HUDEP-2 (cell line): Measurements from ENCODE around the gene FAM98A.
A peak's percentile ranks its signal among the peaks of the same experiment; 100 is the strongest.

ENCODE experiments used
- DNase-seq, 76 experiments: peaks; one replicate each; lab custom pipeline; 2025; ENCODE audit not compliant: unreplicated experiment in 76 of 76; lab: John Stamatoyannopoulos, UW

FAM98A gene

GRCh38 chr2:33598561-33599174 lies 431 bp downstream of the FAM98A start:
- peak in 38 of 76 experiments; percentile 1 to 42 (median 21) for DNase-seq

- DNase-seq, result no peak
Measured at GRCh38 chr2:33597026-33597425, 2.1 kb downstream of the FAM98A start.

GRCh38 chr2:33595385-33595784 lies 3.7 kb downstream of the FAM98A start:
- DNase-seq, result no peak

- no peak for DNase-seq
Measured at GRCh38 chr2:33589444-33589843, 9.7 kb downstream of the FAM98A start.

- DNase-seq, result no peak
Measured at GRCh38 chr2:33588232-33588631, 10.9 kb downstream of the FAM98A start.

- DNase-seq, result no peak
Measured at GRCh38 chr2:33586766-33587165, 12.3 kb downstream of the FAM98A start.

GRCh38 chr2:33583194-33583938 lies 15.7 kb downstream of the FAM98A start:
- DNase-seq, result peak in 7 of 76 experiments; percentile 2 to 17 (median 5)

- DNase-seq, result no peak
Measured at GRCh38 chr2:33581872-33582271, 17.2 kb downstream of the FAM98A start.

- DNase-seq, result no peak
Measured at GRCh38 chr2:33579227-33579626, 19.9 kb downstream of the FAM98A start.

GRCh38 chr2:33577668-33578067 lies 21.4 kb downstream of the FAM98A start:
- no peak for DNase-seq

GRCh38 chr2:33577084-33577483 lies 22.0 kb downstream of the FAM98A start:
- DNase-seq, result no peak

GRCh38 chr2:33573657-33574056 lies 25.4 kb downstream of the FAM98A start:
- DNase-seq, result no peak

- DNase-seq, result no peak
Measured at GRCh38 chr2:33570681-33571080, 28.4 kb downstream of the FAM98A start.

GRCh38 chr2:33561872-33562271 lies 37.2 kb downstream of the FAM98A start:
- no peak for DNase-seq

- no peak for DNase-seq
Measured at GRCh38 chr2:33560017-33560416, 39.1 kb downstream of the FAM98A start.

- no peak for DNase-seq
Measured at GRCh38 chr2:33559328-33559727, 39.8 kb downstream of the FAM98A start.

- DNase-seq, result no peak
Measured at GRCh38 chr2:33555681-33556080, 43.4 kb downstream of the FAM98A start.

- no peak for DNase-seq
Measured at GRCh38 chr2:33552758-33553461, 46.2 kb downstream of the FAM98A start.

GRCh38 chr2:33550206-33550605 lies 48.9 kb downstream of the FAM98A start:
- DNase-seq, result no peak

- no peak for DNase-seq
Measured at GRCh38 chr2:33541243-33541642, 57.9 kb downstream of the FAM98A start.

- DNase-seq, result no peak
Measured at GRCh38 chr2:33535421-33535820, 63.7 kb downstream of the FAM98A start.
